ENCODE results near the gene CFAP97D2.
"Not testable (repeated sequence)": the region's sequence is repeated elsewhere in the genome, so short reads cannot be mapped to it uniquely, and the experiment has no call there.

Gene CFAP97D2

DNA sequence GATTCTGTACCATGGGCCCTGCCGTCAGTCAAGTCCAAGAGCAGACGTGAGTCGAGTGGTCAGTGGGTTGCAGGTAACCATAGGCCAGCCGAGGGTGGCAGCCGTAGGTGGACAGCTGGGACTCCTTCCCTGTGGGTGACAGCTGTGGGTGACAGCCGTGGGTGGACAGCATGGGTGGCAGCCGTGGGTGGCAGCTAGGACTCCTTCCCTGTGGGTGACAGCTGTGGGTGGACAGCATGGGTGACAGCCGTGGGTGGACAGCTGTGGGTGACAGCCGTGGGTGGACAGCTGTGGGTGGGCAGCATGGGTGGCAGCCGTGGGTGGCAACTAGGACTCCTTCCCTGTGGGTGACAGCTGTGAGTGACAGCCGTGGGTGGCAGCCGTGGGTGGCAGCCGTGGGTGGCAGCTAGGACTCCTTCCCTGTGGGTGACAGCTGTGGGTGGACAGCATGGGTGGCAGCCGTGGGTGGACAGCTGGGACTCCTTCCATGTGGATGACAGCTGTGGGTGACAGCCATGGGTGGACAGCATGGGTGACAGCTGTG is 2.6 kb upstream of the CFAP97D2 start:
- H3K4ac ChIP-seq (ENCODE audit: low read depth in 1 of 2, low read length in 2 of 2): not testable (repeated sequence)

DNA sequence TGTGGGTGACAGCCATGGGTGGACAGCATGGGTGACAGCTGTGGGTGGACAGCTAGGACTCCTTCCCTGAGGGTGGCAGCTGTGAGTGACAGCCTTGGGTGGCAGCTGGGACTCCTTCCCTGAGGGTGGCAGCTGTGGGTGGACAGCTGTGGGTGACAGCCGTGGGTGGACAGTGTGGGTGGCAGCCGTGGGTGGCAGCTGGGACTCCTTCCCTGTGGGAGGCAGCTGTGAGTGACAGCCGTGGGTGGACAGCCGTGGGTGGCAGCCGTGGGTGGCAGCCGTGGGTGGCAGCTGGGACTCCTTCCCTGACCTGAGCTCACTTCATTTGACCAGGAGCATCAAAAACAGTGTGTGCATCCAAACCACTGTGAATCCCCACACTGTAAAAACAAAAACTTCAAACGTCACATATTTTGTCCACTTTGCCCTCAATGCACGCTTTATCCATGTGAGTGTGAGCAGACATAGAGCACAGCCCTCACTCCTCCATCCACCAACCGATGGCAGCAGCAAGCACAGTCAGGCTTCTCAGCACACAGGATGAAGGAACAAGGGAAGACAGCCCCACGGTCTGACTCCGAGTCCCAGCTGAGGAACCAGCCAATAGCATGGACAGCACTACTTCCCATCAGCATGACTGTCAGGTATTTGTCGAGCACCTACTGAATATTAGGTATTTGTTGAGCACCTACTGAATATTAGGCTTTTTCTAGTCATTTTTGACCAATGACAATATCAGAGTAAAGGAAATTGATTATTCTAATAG is 1.6 kb upstream of the CFAP97D2 start:
- Histone ChIP-seq H3K9me3 (ENCODE audit: control insufficient read depth, low read length) (no peaks in the 10 kb centered on the region), H3K23ac (ENCODE audit: low read length in 2 of 2) (no peak overlapping the region), H3K4me1 (ENCODE audit: control insufficient read depth, insufficient read depth, low read depth, low read length) (peaks cover 5% of the 10 kb centered on the region), H2AK5ac (ENCODE audit: low read length, severe bottlenecking) (no peak overlapping the region), H2AFZ (ENCODE audit: low read depth, low read length) (no peak overlapping the region), H3K27ac (ENCODE audit: low read length, poor library complexity, severe bottlenecking) (no peak overlapping the region), H3K18ac (ENCODE audit: low read depth in 1 of 2, low read length in 2 of 2) (no peak overlapping the region), H2BK15ac (ENCODE audit: low read depth, poor library complexity, severe bottlenecking) (no peak overlapping the region), H3K36me3 (ENCODE audit: control insufficient read depth in 1 of 2, insufficient read depth in 2 of 2, low read depth in 1 of 2, low read length in 2 of 2) (no peaks in the 10 kb centered on the region), H3K9ac (ENCODE audit: low read length) (no peak overlapping the region), H2BK12ac (ENCODE audit: low read length in 2 of 2) (no peak overlapping the region), H3K4me3 (ENCODE audit: insufficient read depth in 1 of 2, low read depth in 1 of 2, low read length in 2 of 2) (no peak overlapping the region), H3K27me3 (ENCODE audit: control insufficient read depth in 1 of 2, insufficient read depth in 1 of 2, low read length in 2 of 2) (peaks cover 16 to 49% of the 10 kb centered on the region in 2 experiments), H2BK120ac (ENCODE audit: low read depth, low read length) (no peak overlapping the region), H3K14ac (ENCODE audit: low read length in 2 of 2) (no peak overlapping the region), H3K4me2 (ENCODE audit: low read length, poor library complexity, severe bottlenecking) (no peak overlapping the region), H4K8ac (ENCODE audit: low read length) (no peak overlapping the region), H3K4ac (ENCODE audit: low read depth in 1 of 2, low read length in 2 of 2) (no peak overlapping the region), H3K79me1 (replicated peaks; ENCODE audit: low read length, poor library complexity, severe bottlenecking) (no peaks in the 10 kb centered on the region), H2BK5ac (ENCODE audit: low read depth, low read length, poor library complexity, severe bottlenecking) (no peak overlapping the region), H4K91ac (ENCODE audit: low read length) (no peak overlapping the region)
- no peak for DNase-seq
- 84% methylated on average over 11 of the region's 12 CpGs for WGBS

More for the DNA sequence above, 2.6 kb upstream of the CFAP97D2 start:
- H3K4me3 ChIP-seq (ENCODE audit: insufficient read depth in 1 of 2, low read depth in 1 of 2, low read length in 2 of 2); H3K27ac ChIP-seq (ENCODE audit: low read length, poor library complexity, severe bottlenecking); H3K4me1 ChIP-seq (ENCODE audit: control insufficient read depth, insufficient read depth, low read depth, low read length); H3K23ac ChIP-seq (ENCODE audit: low read length in 2 of 2); H2BK12ac ChIP-seq (ENCODE audit: low read length in 2 of 2); H3K79me1 ChIP-seq (replicated peaks; ENCODE audit: low read length, poor library complexity, severe bottlenecking); H2BK15ac ChIP-seq (ENCODE audit: low read depth, poor library complexity, severe bottlenecking); H4K91ac ChIP-seq (ENCODE audit: low read length); H3K9me3 ChIP-seq (ENCODE audit: control insufficient read depth, low read length); H2BK120ac ChIP-seq (ENCODE audit: low read depth, low read length); H2AFZ ChIP-seq (ENCODE audit: low read depth, low read length); H2AK5ac ChIP-seq (ENCODE audit: low read length, severe bottlenecking); H2BK5ac ChIP-seq (ENCODE audit: low read depth, low read length, poor library complexity, severe bottlenecking); H3K14ac ChIP-seq (ENCODE audit: low read length in 2 of 2); H4K8ac ChIP-seq (ENCODE audit: low read length); H3K4me2 ChIP-seq (ENCODE audit: low read length, poor library complexity, severe bottlenecking); H3K9ac ChIP-seq (ENCODE audit: low read length); DNase-seq; H3K18ac ChIP-seq (ENCODE audit: low read depth in 1 of 2, low read length in 2 of 2); H3K36me3 ChIP-seq (ENCODE audit: control insufficient read depth in 1 of 2, insufficient read depth in 2 of 2, low read depth in 1 of 2, low read length in 2 of 2): not testable (repeated sequence)
- H3K27me3 ChIP-seq (ENCODE audit: control insufficient read depth in 1 of 2, insufficient read depth in 1 of 2, low read length in 2 of 2): peaks cover 16 to 46% of the 10 kb centered on the region in 2 experiments
- WGBS: 94% methylated on average over 13 of the region's 14 CpGs

DNA sequence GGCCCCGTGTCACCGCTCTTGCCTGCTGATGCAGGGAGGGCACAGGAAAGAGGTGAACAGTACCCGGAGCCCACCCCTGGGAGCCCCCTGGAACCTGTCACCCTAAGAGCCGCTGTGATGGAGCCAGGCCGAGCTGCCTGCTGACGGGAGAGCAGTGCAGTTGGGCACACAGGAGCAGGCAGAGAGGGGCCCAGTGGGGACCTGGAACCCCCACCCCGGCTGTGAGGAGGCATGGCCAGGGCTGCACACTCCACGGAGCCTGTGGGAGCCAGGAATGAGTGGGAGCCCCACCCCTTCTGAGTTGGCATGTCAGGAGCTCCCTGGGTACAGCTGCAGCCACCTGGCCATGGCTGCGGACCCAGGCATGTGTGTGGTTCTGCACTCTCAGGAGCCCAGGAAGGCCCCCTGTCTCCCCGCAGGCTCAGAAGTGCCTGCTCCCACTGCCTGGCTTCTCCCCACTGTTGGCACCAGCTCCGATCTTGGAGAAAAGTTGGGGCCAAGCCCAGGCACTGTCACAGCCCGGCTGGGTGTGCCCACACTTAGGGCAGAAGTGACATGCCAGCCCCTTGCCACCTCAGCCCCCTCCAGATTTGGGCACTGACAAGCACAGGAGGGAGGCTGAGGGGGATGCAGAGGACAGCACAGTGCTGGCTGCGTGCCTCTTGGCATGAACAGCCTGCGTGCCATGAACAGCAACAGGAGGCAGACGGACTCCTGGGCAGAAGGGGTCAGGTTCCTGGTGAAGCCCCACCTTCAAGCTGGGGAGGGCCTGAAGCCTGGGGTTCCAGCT is 6.3 kb downstream of the CFAP97D2 start:
- Histone ChIP-seq H4K91ac (ENCODE audit: low read length) (no peak overlapping the region), H2BK15ac (ENCODE audit: low read depth, poor library complexity, severe bottlenecking) (peak overlapping the region; percentile 8), H3K18ac (ENCODE audit: low read depth in 1 of 2, low read length in 2 of 2) (no peak overlapping the region), H2AK5ac (ENCODE audit: low read length, severe bottlenecking) (no peak overlapping the region), H3K14ac (ENCODE audit: low read length in 2 of 2) (no peak overlapping the region), H3K36me3 (ENCODE audit: control insufficient read depth in 1 of 2, insufficient read depth in 2 of 2, low read depth in 1 of 2, low read length in 2 of 2) (no peaks in the 10 kb centered on the region), H3K4me2 (ENCODE audit: low read length, poor library complexity, severe bottlenecking) (no peak overlapping the region), H2AFZ (ENCODE audit: low read depth, low read length) (no peak overlapping the region), H3K23ac (ENCODE audit: low read length in 2 of 2) (no peak overlapping the region), H3K27ac (ENCODE audit: low read length, poor library complexity, severe bottlenecking) (no peak overlapping the region), H3K79me1 (replicated peaks; ENCODE audit: low read length, poor library complexity, severe bottlenecking) (no peaks in the 10 kb centered on the region), H3K4me3 (ENCODE audit: insufficient read depth in 1 of 2, low read depth in 1 of 2, low read length in 2 of 2) (no peak overlapping the region), H3K4ac (ENCODE audit: low read depth in 1 of 2, low read length in 2 of 2) (no peak overlapping the region), H3K27me3 (ENCODE audit: control insufficient read depth in 1 of 2, insufficient read depth in 1 of 2, low read length in 2 of 2) (peaks cover 8 to 29% of the 10 kb centered on the region in 2 experiments), H4K8ac (ENCODE audit: low read length) (no peak overlapping the region), H3K9me3 (ENCODE audit: control insufficient read depth, low read length) (peaks cover 4% of the 10 kb centered on the region), H3K4me1 (ENCODE audit: control insufficient read depth, insufficient read depth, low read depth, low read length) (peaks cover 6% of the 10 kb centered on the region), H3K9ac (ENCODE audit: low read length) (no peak overlapping the region), H2BK120ac (ENCODE audit: low read depth, low read length) (no peak overlapping the region), H2BK12ac (ENCODE audit: low read length in 2 of 2) (no peak overlapping the region), H2BK5ac (ENCODE audit: low read depth, low read length, poor library complexity, severe bottlenecking) (no peak overlapping the region)
- no peak for DNase-seq
- WGBS: 85% methylated on average over 15 of the region's 15 CpGs

DNA sequence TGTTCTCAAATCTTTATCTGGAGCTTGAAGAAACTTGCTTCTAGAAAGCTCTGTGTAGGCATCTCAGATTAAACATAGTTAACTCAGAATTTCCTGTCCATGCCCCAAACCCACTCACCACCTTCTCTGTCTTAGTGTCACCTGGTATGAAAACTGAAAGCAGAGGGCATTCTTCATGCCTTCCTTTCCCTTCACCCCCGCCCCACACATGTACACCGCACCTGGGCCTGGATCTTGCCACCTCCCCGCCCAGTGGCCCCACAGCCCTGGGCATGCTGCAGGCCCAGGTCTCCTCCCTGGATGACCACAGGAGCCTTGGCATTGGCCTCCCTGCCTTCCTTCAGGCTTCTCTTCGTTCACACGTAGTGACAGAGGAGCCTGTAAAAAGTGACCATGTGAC is 15.8 kb downstream of the CFAP97D2 start:
- H4K91ac ChIP-seq (ENCODE audit: low read length): no peak overlapping the region
- H3K4me1 ChIP-seq (ENCODE audit: control insufficient read depth, insufficient read depth, low read depth, low read length): no peaks in the 10 kb centered on the region
- no peak overlapping the region for H3K4me2 ChIP-seq (ENCODE audit: low read length, poor library complexity, severe bottlenecking)
- H2BK12ac ChIP-seq (ENCODE audit: low read length in 2 of 2): no peak overlapping the region
- WGBS: 88% methylated on average over 5 of the region's 5 CpGs
- no peak overlapping the region for H4K8ac ChIP-seq (ENCODE audit: low read length)
- no peak overlapping the region for H2BK5ac ChIP-seq (ENCODE audit: low read depth, low read length, poor library complexity, severe bottlenecking)
- H2AFZ ChIP-seq (ENCODE audit: low read depth, low read length): no peak overlapping the region
- no peaks in the 10 kb centered on the region for H3K79me1 ChIP-seq (replicated peaks; ENCODE audit: low read length, poor library complexity, severe bottlenecking)
- no peak overlapping the region for H3K18ac ChIP-seq (ENCODE audit: low read depth in 1 of 2, low read length in 2 of 2)
- H3K36me3 ChIP-seq (ENCODE audit: control insufficient read depth in 1 of 2, insufficient read depth in 2 of 2, low read depth in 1 of 2, low read length in 2 of 2): no peaks in the 10 kb centered on the region
- H3K9ac ChIP-seq (ENCODE audit: low read length): no peak overlapping the region
- no peak overlapping the region for H3K14ac ChIP-seq (ENCODE audit: low read length in 2 of 2)
- no peak for DNase-seq
- H3K27me3 ChIP-seq (ENCODE audit: control insufficient read depth in 1 of 2, insufficient read depth in 1 of 2, low read length in 2 of 2): peaks cover 0 to 32% of the 10 kb centered on the region in 2 experiments
- H2BK15ac ChIP-seq (ENCODE audit: low read depth, poor library complexity, severe bottlenecking): no peak overlapping the region
- H3K4me3 ChIP-seq (ENCODE audit: insufficient read depth in 1 of 2, low read depth in 1 of 2, low read length in 2 of 2): no peak overlapping the region
- H3K27ac ChIP-seq (ENCODE audit: low read length, poor library complexity, severe bottlenecking): no peak overlapping the region
- peaks cover 5% of the 10 kb centered on the region for H3K9me3 ChIP-seq (ENCODE audit: control insufficient read depth, low read length)
- no peak overlapping the region for H2AK5ac ChIP-seq (ENCODE audit: low read length, severe bottlenecking)
- H2BK120ac ChIP-seq (ENCODE audit: low read depth, low read length): no peak overlapping the region
- no peak overlapping the region for H3K4ac ChIP-seq (ENCODE audit: low read depth in 1 of 2, low read length in 2 of 2)
- H3K23ac ChIP-seq (ENCODE audit: low read length in 2 of 2): no peak overlapping the region
